HG03520 (cell line): ENCODE measurements around the gene PRDM9.
"Not testable (repeated sequence)": the region's sequence is repeated elsewhere in the genome, so short reads cannot be mapped to it uniquely, and the experiment has no call there.

ENCODE experiments used
- ATAC-seq: cut with Tn5 transposase; IDR thresholded peaks from one replicate; pipeline ENCODE4 v1.9.1; 2021; ENCODE audit warnings: mild to moderate bottlenecking, moderate library complexity; ENCODE audit not compliant: unreplicated experiment

PRDM9 gene

DNA sequence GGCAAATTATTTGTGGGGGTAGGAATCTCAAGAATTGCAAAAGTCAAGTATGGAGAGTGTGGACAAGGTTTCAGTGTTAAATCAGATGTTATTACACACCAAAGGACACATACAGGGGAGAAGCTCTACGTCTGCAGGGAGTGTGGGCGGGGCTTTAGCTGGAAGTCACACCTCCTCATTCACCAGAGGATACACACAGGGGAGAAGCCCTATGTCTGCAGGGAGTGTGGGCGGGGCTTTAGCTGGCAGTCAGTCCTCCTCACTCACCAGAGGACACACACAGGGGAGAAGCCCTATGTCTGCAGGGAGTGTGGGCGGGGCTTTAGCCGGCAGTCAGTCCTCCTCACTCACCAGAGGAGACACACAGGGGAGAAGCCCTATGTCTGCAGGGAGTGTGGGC, 19.2 kb downstream of the PRDM9 start:
- ATAC-seq, result not testable (repeated sequence)

DNA sequence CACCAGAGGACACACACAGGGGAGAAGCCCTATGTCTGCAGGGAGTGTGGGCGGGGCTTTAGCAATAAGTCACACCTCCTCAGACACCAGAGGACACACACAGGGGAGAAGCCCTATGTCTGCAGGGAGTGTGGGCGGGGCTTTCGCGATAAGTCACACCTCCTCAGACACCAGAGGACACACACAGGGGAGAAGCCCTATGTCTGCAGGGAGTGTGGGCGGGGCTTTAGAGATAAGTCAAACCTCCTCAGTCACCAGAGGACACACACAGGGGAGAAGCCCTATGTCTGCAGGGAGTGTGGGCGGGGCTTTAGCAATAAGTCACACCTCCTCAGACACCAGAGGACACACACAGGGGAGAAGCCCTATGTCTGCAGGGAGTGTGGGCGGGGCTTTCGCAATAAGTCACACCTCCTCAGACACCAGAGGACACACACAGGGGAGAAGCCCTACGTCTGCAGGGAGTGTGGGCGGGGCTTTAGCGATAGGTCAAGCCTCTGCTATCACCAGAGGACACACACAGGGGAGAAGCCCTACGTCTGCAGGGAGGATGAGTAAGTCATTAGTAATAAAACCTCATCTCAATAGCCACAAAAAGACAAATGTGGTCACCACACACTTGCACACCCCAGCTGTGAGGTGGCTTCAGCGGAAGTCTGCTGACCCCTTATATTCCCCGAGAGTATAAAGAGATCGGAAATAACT, 20.0 kb downstream of the PRDM9 start:
- not testable (repeated sequence) for ATAC-seq

DNA sequence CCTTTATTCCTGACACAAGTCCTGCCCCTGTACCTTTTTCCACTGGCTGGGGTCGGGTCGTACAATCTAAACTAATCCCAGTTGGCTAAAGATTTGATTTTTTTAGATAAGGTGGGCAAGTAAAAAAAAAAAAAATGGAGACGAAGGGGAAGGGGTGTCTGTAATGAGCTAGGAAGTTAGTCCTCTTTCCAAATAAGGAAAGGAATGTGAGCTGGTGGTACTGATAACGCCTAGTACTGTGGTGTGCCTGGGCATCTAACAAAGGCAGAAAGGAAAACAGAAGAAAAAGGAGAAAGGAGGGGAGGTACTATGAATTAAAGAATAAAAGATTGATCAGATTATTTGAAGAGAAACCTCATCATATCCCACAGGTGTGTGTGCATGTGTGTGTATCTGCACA, 21.3 kb downstream of the PRDM9 start:
- no peak for ATAC-seq

DNA sequence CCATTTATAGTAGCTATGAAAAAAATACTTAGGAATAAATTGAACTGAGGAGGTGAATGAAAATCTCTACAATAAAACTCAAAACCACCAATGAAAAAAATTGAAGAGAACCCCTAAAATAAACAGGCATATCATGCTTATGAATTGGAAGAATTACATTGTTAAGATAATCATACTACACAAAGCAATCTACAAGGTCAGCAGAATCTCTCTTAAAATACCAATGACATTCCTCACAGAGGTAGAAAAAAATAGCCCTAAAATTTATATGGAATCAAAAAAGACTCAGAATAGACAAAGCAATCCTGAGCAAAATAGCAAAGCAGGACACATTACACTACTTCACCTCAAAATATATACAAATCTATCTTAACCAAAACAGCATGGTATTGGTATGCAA, 23.2 kb downstream of the PRDM9 start:
- ATAC-seq, result no peak

DNA sequence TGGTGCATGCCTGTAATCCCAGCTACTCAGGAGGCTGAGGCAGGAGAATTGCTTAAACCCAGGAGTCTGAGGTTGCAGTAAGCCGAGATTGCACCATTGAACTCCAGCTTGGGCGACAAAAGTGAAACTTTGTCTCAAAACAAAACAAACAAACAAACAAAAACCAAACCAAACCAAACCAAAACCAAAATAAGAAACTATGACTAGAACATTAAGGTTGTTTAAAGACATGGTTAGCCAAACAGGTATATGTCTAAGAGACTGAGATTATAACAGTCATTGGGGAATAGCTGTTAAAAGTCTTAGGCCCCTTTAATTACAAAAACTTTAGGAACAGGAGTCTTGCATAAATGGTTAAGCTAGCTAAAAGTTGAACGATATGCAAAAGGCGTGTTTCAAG, 63.6 kb downstream of the PRDM9 start:
- no peak for ATAC-seq
